ENCODE measurements around the gene IQUB. TPM values are rescaled to one million over a fixed set of nuclear protein-coding genes. Genes with fewer than 3 reads are reported as not detected.

Gene IQUB
- total and polyA plus RNA-seq, 8 donors, result 0.87 to 3.8 (median 2.1) TPM

GRCh38 chr7:123579416-123579815, 45.0 kb upstream of the IQUB start:
- ATAC-seq, result no peak
- peaks cover 0 to 5% of the 10 kb centered on the region in 2 donors for H3K27me3 ChIP-seq

GRCh38 chr7:123573896-123574467, 39.6 kb upstream of the IQUB start:
- no peak for ATAC-seq
- TF ChIP-seq CTCF (IDR thresholded peaks at IDR 0.05), result no peak
- intact Hi-C loops (cut with DNase I), result no loop called here
- no peaks in the 10 kb centered on the region for H3K4me1 ChIP-seq
- no peaks in the 10 kb centered on the region for H3K36me3 ChIP-seq
- H3K9me3 ChIP-seq, result no peaks in the 10 kb centered on the region
- no peak overlapping the region for H3K4me3 ChIP-seq
- H3K27me3 ChIP-seq, result no peaks in the 10 kb centered on the region
- no peak overlapping the region for H3K27ac ChIP-seq
- DNase-seq, result no peak

More at GRCh38 chr7:123579416-123579815, 45.0 kb upstream of the IQUB start:
- Histone ChIP-seq H3K27ac (no peak overlapping the region), H3K9me3 (no peaks in the 10 kb centered on the region), H3K36me3 (no peaks in the 10 kb centered on the region), H3K4me1 (no peaks in the 10 kb centered on the region), H3K4me3 (no peak overlapping the region)
- no peak for TF ChIP-seq CTCF (IDR thresholded peaks at IDR 0.05)
- no peak for DNase-seq
- intact Hi-C loops (cut with DNase I), result no loop called here

GRCh38 chr7:123573341-123573740, 38.9 kb upstream of the IQUB start:
- Histone ChIP-seq H3K9me3 (no peaks in the 10 kb centered on the region), H3K27me3 (no peaks in the 10 kb centered on the region), H3K4me3 (no peak overlapping the region), H3K36me3 (no peaks in the 10 kb centered on the region), H3K4me1 (no peaks in the 10 kb centered on the region), H3K27ac (no peak overlapping the region)
- DNase-seq, result no peak
- no peak for ATAC-seq
- TF ChIP-seq CTCF (IDR thresholded peaks at IDR 0.05), result no peak
- intact Hi-C loops (cut with DNase I), result no loop called here

GRCh38 chr7:123571684-123572083, 37.3 kb upstream of the IQUB start:
- TF ChIP-seq CTCF (IDR thresholded peaks at IDR 0.05), result no peak
- no peak for ATAC-seq

GRCh38 chr7:123571187-123571586, 36.8 kb upstream of the IQUB start:
- Histone ChIP-seq H3K4me3 (no peak overlapping the region), H3K36me3 (no peaks in the 10 kb centered on the region), H3K27ac (no peak overlapping the region), H3K4me1 (no peaks in the 10 kb centered on the region), H3K27me3 (no peaks in the 10 kb centered on the region), H3K9me3 (no peaks in the 10 kb centered on the region)
- ATAC-seq (no peak), DNase-seq (no peak)
- intact Hi-C loops (cut with DNase I), result no loop called here
- TF ChIP-seq CTCF (IDR thresholded peaks at IDR 0.05), result no peak

More at GRCh38 chr7:123571684-123572083, 37.3 kb upstream of the IQUB start:
- H3K4me1 ChIP-seq, result no peaks in the 10 kb centered on the region
- no peaks in the 10 kb centered on the region for H3K36me3 ChIP-seq
- no peaks in the 10 kb centered on the region for H3K27me3 ChIP-seq
- H3K9me3 ChIP-seq, result no peaks in the 10 kb centered on the region
- intact Hi-C loops (cut with DNase I), result no loop called here
- H3K4me3 ChIP-seq, result no peak overlapping the region
- no peak for DNase-seq
- no peak overlapping the region for H3K27ac ChIP-seq

Data from left lung (tissue), 10 donors.